ENCODE results near the gene SNRPB.
A peak's percentile ranks its signal among the peaks of the same experiment; 100 is the strongest.

SNRPB gene

GRCh38 chr20:2429051-2429450, 41.5 kb downstream of the SNRPB start:
- DNase-seq (ENCODE audit: low spot score) = no peak

GRCh38 chr20:2421247-2421646, 49.3 kb downstream of the SNRPB start:
- peak; percentile 8 for DNase-seq (ENCODE audit: low spot score)

- DNase-seq (ENCODE audit: low spot score) = no peak
These were observed 50.1 kb downstream of the SNRPB start for GRCh38 chr20:2420510-2420909.

GRCh38 chr20:2418388-2418787, 52.2 kb downstream of the SNRPB start:
- no peak for DNase-seq (ENCODE audit: low spot score)

GRCh38 chr20:2417213-2417541, 53.4 kb downstream of the SNRPB start:
- DNase-seq (ENCODE audit: low spot score) = no peak

GRCh38 chr20:2416541-2417212, 53.9 kb downstream of the SNRPB start:
- no peak for DNase-seq (ENCODE audit: low spot score)

Measured in LoVo (cell line).